Hippocampal formation (tissue), 2 donors: ENCODE measurements around the gene ABTB1.
"Not testable (repeated sequence)": the region's sequence is repeated elsewhere in the genome, so short reads cannot be mapped to it uniquely, and the experiment has no call there.

Experiments
- DNase-seq, 2 donors: peaks; one replicate each; lab custom pipeline; 2025; lab: John Stamatoyannopoulos, UW

Gene ABTB1

DNA sequence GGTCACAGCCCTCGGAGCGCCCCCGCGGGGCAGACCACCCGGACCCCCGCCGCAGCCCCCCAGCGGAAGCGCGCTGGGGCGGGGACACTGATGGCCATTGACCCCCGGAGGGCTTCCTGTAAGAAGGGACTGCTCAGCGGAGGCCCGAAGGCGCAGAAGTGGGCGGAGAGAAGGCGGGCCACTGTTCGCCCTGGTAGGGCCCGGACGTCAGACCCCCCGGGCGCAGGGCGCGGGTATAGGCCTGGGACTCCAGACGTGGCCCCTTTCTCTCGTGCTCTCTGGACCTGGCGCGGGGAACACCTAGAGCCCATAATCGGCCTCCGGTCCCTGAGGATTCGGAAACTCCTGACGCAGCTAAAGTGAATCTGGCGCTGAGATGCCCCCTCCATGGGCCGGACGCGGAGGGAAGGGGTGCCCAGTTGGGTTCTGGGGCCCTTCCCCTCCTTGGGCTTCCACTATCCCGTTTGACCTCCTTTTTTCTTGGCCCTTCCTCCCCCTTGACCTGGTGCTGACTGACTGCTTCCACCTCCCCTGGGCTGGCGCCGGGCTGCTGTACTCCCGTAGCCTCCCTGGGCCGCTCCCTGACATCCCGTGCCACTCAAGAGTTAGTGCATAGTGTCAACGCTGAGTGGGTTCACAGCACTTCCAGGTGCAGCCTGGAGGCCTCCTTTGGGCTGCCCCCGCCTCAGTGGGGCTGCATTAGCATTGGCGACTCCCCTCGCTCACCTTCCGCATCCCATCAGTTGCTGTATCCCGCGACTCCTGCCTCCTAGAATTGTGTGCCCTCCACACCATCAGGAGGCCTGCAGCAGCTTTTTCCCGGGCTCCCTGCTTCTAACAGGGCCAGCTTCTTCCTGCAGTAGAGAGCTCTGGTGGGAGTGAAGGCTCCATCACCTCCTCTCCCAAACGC, 694 bp downstream of the ABTB1 start:
- no peak for DNase-seq

DNA sequence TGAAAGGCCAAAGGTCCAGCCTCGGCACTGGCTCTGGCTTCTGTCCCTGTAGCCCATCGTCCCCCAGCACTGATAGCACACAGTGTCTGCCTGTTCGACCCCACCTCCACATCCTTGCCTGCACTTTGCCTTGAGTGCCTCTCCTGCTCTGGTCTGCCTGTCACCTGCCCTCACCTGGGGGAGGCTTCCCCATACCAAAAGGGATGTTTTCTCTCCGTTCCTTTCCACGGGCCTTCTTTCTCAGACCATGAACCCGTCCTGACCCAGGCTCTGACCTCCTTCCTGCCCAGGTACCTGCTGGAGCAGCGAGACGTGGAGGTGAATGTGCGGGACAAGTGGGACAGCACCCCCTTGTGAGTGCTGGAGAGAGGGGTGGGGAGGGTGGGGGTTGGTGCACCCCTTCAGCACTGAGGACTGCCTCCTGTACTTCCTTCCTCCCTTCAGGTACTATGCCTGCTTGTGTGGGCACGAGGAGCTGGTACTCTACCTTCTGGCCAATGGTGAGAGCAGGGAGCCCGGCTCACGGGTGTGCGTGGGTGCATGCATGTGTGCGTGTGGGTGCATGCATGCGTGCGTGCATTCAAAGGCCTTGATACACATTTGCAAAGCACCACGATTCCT, 1.5 kb downstream of the ABTB1 start:
- no peak for DNase-seq

DNA sequence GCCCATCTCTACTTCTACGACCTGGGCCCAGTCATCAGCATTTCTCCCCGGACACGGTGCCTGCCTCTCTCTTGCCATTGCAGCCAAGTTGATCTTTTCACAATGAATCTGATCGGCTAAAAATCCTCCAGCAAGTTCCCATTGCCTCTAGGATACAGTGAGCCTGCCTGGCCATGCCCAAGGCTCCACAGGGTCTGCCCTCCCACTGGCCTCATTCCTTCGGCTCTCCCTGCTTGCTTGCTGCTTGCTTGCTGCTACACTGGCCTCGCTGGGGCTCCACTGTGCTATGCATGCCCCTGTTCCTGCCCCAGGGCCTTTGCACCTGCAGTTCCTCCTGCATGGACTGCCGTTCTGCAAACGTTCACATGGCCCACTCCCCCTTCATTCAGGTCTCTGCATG, 2.0 kb downstream of the ABTB1 start:
- no peak for DNase-seq

DNA sequence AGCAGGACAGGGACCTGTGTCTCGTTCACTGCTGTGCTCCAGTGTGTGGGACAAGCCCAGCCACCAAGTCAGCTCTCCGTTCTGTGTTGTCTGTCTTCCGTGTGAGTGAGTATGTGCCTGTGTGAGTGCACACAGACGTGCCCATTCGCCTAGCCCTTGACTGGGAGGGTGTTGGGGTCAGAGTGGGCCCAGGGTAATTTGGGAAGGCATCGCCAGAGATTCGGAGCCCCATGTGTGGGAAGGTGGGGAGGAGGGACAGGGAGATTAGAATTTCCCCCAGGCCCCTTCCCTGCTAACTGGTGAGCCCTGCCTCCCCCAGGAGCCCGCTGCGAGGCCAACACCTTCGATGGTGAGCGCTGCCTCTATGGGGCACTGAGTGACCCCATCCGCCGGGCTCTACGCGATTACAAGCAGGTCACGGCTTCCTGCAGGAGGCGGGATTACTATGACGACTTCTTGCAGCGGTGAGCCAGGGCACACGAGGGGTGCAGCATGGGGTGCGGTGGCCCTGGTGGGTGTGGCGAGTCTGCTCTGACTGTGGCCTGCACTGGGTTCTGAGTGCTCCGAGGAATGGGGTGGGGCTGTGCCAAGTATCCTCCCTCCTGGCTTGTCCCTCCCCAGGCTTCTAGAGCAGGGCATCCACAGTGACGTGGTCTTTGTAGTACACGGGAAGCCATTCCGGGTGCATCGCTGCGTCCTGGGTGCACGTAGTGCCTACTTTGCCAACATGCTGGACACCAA, 3.1 kb downstream of the ABTB1 start:
- DNase-seq = no peak

DNA sequence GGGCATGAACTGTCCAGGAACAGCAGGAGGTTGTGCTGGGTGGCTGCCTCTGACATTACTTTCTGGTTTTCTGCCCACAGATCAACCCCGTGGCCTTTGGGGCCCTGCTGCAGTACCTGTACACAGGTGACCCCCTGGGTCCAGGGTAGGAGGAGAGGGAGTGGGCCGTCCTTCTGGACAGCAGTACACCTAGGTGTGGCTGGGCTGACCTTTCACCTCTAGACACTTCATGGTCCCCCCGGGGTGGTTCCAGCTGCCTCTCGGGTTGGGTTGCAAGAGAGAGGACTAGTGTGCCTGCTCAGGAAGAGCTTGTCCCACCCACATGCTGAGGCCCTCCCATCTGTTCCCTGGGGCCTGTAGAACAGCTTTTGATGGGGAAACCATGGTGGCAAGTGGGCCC, 3.7 kb downstream of the ABTB1 start:
- no peak for DNase-seq

DNA sequence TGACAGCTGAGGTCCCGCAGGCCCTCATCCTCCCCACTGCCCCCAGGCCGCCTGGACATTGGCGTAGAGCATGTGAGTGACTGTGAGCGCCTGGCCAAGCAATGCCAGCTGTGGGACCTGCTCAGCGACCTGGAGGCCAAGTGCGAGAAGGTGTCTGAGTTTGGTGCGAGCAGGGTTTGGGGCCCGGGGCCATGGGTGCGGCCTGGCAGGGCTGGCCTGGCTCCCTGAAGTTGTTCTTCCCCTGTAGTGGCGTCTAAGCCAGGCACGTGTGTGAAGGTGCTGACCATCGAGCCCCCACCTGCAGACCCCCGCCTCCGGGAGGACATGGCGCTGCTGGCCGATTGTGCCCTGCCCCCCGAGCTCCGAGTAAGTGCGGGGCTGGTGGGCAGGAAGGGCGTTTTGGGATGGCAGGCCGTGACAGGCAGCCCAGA, 4.2 kb downstream of the ABTB1 start:
- no peak for DNase-seq

DNA sequence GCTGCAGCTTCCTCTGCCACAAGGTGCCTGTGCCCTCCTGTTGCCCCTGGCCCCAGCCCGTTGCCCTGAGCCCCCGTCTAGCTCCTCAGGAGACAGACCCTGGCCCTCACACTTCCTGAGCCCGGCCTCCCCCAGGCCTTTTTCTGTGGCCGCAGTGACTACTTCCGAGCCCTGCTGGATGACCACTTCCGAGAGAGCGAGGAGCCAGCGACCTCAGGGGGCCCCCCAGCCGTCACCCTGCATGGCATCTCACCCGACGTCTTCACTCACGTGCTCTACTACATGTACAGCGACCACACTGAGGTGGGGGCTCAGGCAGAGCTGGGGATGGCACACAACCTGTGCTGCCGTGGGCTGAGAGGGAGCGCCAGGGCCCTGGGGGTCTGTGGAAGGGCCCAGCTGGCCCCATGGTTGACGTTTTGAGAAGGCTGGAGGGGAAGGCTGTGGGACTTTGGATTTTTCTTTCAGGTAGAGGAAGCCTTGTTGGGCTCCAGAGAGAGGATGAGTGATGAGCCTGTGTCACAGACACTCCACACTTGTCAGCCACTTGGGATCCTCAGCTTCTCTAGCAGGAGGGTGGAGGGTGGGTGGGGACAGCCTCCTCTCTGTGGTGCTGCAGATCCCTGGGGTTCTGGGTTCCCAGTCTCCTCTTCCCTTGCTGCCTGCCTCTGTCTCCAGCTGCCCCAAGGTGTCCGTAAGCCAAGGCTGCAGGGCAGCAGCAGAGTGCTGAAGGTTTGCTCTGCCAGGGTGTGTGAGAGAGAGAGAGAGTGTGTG, 5.0 kb downstream of the ABTB1 start:
- no peak for DNase-seq

DNA sequence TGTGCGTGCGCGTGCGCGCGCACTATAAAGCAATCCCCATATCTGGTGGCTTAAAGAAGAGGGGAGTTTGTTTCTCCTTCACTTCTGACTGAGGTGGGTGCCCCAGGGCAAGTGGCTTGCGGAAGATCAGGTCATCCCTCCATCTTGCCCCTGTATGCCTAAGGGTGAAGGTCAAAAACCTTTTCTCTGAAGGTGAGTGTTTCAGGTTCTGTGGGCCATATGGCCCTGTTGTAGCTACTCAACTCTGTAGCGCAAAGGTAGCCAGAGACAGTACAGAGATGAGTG, 5.5 kb downstream of the ABTB1 start:
- DNase-seq = no peak

DNA sequence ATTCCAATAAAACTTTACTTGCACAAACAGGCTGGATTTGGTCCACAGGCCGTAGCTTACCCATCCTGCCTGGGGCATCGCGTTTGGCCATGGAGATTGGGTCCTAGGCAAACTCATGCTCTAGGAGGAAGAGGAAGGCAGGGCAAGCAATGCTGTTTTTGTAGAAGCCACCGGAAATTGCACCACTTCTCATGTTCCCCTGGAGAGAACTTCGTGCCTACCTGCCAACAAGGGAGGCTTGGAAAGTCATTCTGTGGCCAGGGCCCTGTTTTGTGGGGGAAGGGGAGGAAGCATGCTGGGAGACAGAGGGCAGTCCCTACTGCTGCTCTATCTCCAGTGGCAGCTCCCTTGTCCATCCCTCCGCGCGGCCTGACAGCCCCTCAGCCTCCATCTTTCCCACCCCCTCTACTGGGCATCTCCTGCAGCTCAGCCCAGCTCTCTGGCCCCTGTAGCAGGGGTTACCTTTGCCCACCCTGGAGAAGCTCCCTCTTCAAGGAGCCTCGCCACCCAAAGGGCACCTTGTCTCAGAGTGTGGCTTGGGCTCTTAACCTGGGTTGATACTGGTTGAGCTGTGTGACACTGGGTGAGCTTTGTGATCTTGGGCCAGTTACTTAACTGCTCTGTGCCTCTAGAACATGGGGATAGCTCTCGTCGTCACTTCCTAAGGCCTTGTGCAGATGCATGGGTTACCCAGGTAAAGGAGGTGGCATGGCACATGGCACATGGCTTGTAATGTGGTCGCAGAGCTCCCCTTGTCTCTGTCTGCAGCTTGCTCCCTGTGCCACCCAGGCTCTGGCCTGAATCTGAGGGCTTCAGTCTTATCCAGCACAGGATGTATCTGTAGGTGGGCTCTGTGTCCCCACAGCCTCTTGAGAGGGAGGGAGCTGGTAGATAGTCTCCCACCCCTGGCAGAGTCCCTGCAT, 6.1 kb downstream of the ABTB1 start:
- DNase-seq = no peak

DNA sequence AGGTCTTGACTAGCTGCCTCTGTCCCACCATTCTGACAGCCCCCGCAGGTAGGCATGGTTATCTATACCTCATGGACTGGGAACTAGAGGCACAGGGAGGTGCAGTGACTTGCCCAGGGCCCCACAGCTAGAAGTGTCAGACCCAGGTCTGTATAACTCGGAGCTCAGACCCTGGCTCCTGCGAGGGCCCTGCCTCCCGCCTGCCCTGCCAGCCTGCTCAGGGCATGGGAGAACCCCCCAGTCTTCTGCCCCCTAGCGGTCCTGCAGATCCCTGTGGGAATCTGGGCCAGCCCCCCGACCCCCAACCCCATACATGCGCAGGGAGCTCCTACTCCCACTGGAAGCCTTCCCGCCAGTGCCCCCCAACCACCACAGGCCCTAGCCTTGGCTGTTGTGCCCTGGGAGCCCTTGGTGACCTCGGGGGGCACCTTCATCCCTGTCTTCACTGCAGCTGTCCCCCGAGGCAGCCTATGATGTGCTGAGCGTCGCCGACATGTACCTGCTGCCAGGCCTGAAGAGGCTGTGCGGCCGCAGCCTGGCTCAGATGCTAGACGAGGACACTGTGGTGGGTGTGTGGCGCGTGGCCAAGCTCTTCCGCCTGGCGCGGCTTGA, 6.9 kb downstream of the ABTB1 start:
- no peak for DNase-seq

DNA sequence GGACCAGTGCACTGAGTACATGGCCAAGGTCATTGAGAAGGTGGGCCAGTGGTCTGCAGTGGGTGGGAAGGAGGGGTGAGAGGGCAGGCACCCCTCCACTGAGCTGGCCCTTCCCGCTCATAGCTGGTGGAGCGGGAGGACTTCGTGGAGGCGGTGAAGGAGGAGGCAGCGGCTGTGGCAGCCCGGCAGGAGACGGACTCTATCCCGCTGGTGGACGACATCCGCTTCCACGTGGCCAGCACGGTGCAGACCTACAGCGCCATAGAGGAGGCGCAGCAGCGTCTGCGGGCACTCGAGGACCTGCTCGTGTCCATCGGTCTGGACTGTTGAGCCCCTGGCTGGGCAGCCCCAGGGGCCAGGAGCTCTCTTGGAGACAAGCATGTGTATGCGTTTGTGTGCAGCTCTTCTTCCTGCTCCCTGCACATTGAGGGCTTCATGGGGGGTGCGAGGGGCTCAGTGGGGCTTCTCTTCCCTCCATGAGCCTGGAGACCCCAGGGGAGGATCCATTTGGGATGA, 7.5 kb downstream of the ABTB1 start:
- DNase-seq = no peak

DNA sequence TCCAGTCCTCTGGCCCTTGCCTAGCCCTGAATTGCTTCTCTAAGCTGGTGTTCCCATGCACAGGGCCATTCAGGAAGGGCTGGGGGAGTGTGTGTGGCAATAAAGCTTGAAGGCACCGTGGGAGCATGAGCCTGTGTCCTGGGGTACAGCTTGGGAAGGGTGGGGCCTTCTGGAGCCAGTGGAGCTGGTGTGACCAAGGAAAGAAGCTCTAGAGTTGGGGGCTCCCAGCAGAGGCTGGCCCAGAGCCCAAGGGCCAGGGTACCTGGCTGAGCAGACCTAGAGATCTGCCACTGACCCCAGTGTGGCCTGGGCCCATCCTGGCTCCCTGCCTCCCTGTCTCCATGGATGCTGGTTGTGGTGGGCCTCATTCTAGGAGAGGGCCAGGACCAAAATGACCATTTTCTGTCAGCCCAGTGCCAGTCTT, 8.1 kb downstream of the ABTB1 start:
- DNase-seq = no peak

DNA sequence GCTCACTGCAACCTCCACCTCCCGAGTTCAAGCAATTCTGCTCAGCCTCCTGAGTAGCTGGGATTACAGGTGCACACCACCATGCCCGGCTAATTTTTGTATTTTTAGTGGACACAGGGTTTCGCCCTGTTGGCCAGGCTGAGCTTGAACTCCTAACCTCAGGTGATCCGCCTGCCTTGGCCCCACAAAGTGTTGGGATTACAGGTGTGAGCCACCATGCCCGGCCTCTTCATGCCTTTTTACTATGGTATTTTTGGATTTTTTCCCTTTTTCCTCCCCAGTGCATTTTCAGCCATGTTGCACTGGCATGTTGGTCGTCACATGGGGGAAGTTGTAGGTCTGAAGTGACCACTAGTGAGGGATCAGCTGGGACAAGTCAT, 9.4 kb downstream of the ABTB1 start:
- not testable (repeated sequence) for DNase-seq

DNA sequence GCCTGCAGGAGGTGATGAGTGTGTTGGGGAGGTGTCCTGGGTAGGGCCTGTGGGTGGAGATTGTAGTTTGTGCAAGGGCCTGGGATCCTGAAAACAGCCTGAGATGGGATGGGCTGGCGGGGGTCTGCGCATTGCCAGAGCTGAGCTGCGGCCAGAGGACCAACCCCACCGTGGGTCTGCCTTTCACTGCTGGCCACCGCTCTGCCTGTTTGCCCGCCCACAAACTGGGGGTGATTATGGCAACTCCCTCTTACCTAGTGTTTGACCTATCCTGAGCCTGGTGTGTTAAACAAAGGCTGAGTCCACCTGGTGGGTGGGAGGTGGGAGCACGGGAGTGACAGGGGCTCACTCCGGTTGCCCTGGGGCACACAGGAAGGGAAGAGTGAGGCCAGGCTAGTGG, 9.8 kb downstream of the ABTB1 start:
- no peak for DNase-seq

DNA sequence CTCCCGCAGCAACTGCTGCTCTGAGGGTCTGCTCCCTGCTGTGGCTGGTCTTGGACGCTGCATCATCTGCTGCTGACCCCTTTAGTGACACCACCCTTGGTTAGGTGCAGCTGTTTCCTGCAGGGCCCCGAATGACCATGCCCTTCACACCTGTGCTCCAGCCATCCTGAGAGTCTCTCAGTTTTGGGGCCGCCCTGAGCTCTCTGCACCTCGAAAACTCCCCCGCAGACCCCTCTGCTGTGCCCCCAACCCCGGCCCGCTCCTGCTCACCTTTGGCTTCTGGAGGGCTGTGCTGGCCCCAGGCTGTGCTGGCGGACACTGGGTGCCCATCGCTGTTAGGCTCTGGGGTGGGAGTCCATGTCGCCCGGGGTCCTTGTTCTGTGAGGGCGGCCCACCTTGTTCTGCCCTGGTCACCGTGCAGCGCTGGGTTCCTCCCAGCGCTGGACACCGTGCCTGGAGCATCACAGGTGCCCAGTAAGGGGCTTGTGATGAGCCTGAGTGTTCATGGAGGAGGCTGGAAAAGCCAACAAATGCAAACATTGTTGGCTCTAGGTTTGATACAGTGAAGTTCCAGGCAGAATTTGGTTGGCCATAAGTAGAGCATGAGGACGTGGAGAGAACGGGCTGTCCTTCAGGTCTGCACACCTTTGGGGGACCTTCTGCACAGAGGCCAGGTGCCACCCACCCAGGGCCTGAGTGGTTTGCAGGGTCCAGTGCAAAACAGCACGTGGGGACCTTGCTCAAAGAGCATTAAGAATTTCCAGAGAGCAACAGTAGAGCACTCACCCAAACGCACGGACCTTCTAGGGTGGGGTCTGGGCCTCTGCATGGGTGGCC, 12.3 kb downstream of the ABTB1 start:
- DNase-seq = no peak

DNA sequence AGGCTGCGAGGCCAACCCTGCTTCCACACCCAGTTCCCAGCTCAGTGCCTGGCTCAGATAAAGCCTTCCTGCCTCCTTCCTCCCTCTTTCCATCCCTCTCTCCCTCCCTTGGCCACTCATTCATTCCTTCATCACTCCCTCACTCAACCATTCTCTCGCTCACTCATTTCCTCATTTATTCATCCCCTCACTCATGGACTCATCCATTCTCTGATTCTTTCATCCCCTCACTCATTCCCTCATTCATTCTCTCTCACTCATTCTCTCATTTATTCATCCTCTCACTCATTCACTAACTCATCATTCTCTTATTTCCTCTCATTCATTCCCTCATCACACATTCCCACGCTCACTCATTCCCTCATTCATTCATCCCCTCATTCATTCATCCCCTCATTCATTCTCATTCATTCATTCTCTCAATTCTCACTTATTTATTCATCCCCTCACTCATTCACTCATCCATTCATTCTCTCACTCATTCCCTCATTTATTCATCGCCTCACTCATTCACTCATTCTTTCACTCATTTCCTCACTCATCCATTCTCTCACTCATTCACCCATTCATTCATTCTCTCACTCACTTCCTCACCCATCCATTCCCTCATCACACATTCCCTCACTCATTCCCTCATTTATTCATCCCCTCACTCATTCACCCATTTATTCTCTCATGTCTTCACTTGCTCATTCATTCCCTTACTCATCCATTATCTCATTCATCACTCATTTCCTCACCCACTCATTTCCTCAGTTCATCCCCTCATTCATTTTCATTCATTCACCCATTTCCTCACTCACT, 13.2 kb downstream of the ABTB1 start:
- DNase-seq = no peak

DNA sequence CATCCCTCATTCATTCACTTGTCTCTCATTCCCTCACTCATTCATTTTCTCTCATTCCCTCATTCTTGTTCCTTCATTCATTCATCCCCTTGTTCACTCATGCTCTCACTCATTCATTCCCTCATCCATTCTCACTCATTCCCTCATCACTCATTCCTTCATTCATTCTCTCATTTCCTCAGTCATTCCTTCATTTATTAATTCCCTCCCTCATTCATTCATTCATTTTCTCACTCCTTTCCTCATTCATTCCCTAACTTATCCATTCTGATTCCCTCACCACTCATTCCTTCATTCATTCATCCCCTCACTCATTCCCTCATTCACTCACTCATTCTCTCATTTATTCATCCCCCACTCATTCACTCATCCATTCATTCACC, 13.8 kb downstream of the ABTB1 start:
- DNase-seq = no peak

DNA sequence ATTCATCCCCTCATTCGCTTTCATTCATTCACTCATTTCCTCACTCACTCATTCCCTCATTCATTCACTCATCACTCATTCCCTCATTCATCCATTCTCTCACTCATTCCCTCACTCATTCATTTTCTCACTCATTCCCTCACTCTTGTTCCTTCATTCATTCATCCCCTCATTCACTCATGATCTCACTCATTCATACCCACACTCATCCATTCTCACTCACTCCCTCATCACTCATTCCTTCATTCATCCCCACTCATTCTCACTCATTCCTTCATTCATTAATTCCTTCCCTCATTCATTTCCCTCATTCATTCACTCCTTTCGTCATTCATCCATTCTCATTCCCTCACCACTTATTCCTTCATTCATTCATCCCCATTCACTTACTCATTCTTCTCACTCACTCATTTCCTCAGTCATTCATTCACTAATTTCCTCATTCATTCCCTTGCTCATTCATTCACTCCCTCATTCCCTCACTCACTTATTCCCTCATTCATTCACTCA, 14.5 kb downstream of the ABTB1 start:
- no peak for DNase-seq

DNA sequence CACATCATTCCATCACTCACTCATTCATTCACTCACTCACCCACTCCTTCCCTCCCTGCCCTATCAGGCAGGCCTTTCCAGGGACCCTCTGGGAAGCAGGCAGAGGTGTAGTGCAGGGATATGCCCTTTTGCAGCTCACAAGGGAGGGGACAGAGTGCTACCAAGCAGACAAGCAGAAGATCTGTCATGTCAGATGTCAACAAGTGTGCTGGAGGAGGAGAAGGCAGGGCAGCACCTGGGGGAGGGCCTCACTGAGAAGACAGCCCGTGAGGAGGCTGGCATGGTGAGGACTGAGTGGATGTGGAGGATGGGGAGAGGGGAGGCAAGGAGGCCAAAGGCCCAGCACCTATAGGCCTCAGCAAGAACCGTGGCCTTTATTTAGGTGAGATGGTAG, 15.3 kb downstream of the ABTB1 start:
- no peak for DNase-seq
